IPS DF 4.7 (cell line): Measurements from ENCODE around the gene GRIP2.

Source experiments
- DNase-seq: peaks from one replicate; pipeline ENCODE4 v3.0.0-alpha.2; 2013; ENCODE audit warnings: low spot score; ENCODE audit errors: extremely low read depth

GRIP2 gene

GRCh38 chr3:14507757-14508504 is 32.2 kb downstream of the GRIP2 start:
- DNase-seq: no peak

- DNase-seq: no peak
Measured at GRCh38 chr3:14507305-14507741, 32.8 kb downstream of the GRIP2 start.

- DNase-seq: no peak
Measured at GRCh38 chr3:14506626-14507304, 33.4 kb downstream of the GRIP2 start.

GRCh38 chr3:14505803-14506500 is 34.2 kb downstream of the GRIP2 start:
- DNase-seq: no peak

GRCh38 chr3:14505001-14505802 is 34.9 kb downstream of the GRIP2 start:
- no peak for DNase-seq

GRCh38 chr3:14503706-14504065 is 36.5 kb downstream of the GRIP2 start:
- DNase-seq: no peak

- no peak for DNase-seq
Measured at GRCh38 chr3:14503033-14503705, 37.0 kb downstream of the GRIP2 start.

GRCh38 chr3:14502472-14502871 is 37.7 kb downstream of the GRIP2 start:
- no peak for DNase-seq

- DNase-seq: no peak
Measured at GRCh38 chr3:14497321-14497720, 42.8 kb downstream of the GRIP2 start.

- no peak for DNase-seq
Measured at GRCh38 chr3:14496351-14496750, 43.8 kb downstream of the GRIP2 start.

- no peak for DNase-seq
Measured at GRCh38 chr3:14494973-14495300, 45.2 kb downstream of the GRIP2 start.

GRCh38 chr3:14494279-14494972 is 45.7 kb downstream of the GRIP2 start:
- DNase-seq: no peak

GRCh38 chr3:14492948-14493881 is 46.9 kb downstream of the GRIP2 start:
- no peak for DNase-seq

- DNase-seq: no peak
Measured at GRCh38 chr3:14491396-14492190, 48.5 kb downstream of the GRIP2 start.

- no peak for DNase-seq
Measured at GRCh38 chr3:14490831-14491230, 49.3 kb downstream of the GRIP2 start.

- no peak for DNase-seq
Measured at GRCh38 chr3:14490255-14490654, 49.9 kb downstream of the GRIP2 start.

GRCh38 chr3:14489641-14490040 is 50.5 kb downstream of the GRIP2 start:
- DNase-seq: no peak

- no peak for DNase-seq
Measured at GRCh38 chr3:14488286-14489041, 51.7 kb downstream of the GRIP2 start.
